A673 (cell line): ENCODE results near the gene BTRC. TPM values are rescaled to one million over a fixed set of nuclear protein-coding genes. Genes with fewer than 3 reads are reported as not detected.

Experiments
- BruUV-seq: library from RNA; stranded (reverse); fragments of 400-500 nt; replicated peaks from 2 replicates; lab custom pipeline; 2021; lab: Mats Ljungman, UMichigan
- CTCF ChIA-PET: fragments of 300-600 bp; sonication (Branson Sonifier 250); formaldehyde crosslinking; loops from one replicate; lab custom pipeline; 2022; ENCODE audit warnings: antibody characterized with exemption; lab: Charles Lee
- POLR2A ChIA-PET: fragments of 300-600 bp; sonication (Branson Sonifier 250); formaldehyde crosslinking; loops from one replicate; lab custom pipeline; 2022; ENCODE audit warnings: antibody characterized with exemption; ENCODE audit not compliant: low non-redundant PET; lab: Charles Lee
- DNase-seq: peaks from one replicate; pipeline ENCODE4 v3.0.0-alpha.2; 2015; ENCODE audit warnings: low spot score
- H3K27ac ChIP-seq: fragments of 200-600 bp; sonication (generic); 2 replicates; pipeline ENCODE4 v1.5.1; 2016; ENCODE audit warnings: mixed run types, low read depth, mild to moderate bottlenecking, mixed read lengths, antibody characterized with exemption, low read length; ENCODE audit not compliant: poor library complexity, severe bottlenecking
- H3K27me3 ChIP-seq: fragments of 200-600 bp; sonication (generic); replicated peaks from 2 replicates; pipeline ENCODE4 v1.6.1; 2017; ENCODE audit warnings: mixed run types, low read depth, mild to moderate bottlenecking, mixed read lengths, antibody characterized with exemption, low read length; ENCODE audit not compliant: insufficient read depth, poor library complexity
- H3K36me3 ChIP-seq: fragments of 200-600 bp; sonication (generic); 2 replicates; pipeline ENCODE4 v1.6.1; 2016; ENCODE audit warnings: mixed run types, mild to moderate bottlenecking, mixed read lengths, antibody characterized with exemption, low read length; ENCODE audit not compliant: insufficient read depth, poor library complexity, severe bottlenecking
- H3K4me1 ChIP-seq: fragments of 200-600 bp; sonication (generic); 2 replicates; pipeline ENCODE4 v1.6.1; 2017; ENCODE audit warnings: mixed run types, mild to moderate bottlenecking, mixed read lengths, antibody characterized with exemption, low read length; ENCODE audit not compliant: insufficient read depth, poor library complexity, severe bottlenecking
- H3K4me3 ChIP-seq: fragments of 200-600 bp; sonication (generic); 2 replicates; pipeline ENCODE4 v1.5.1; 2016; ENCODE audit warnings: low read depth, mixed run types, mild to moderate bottlenecking, mixed read lengths, low read length; ENCODE audit not compliant: poor library complexity, severe bottlenecking
- H3K9me3 ChIP-seq: fragments of 200-600 bp; sonication (generic); 2 replicates; pipeline ENCODE4 v1.6.1; 2016; ENCODE audit warnings: mixed run types, low read depth, mild to moderate bottlenecking, mixed read lengths, antibody characterized with exemption, low read length; ENCODE audit not compliant: poor library complexity, severe bottlenecking
- EZH2 ChIP-seq: fragments of 200-600 bp; sonication (generic); IDR thresholded peaks from 2 replicates; pipeline ENCODE4 v1.6.1; 2017; ENCODE audit warnings: borderline replicate concordance, low read depth, mild to moderate bottlenecking, mixed read lengths, antibody characterized with exemption, low read length; ENCODE audit not compliant: poor library complexity, severe bottlenecking
- intact Hi-C: fragments of 100-400 bp; cut with micrococcal nuclease; formaldehyde crosslinking; loops from one replicate; pipeline ENCODE4 v1.10.0; 2022; ENCODE audit not compliant: unreplicated experiment
- total RNA-seq: library from RNA; stranded (reverse); gene quantifications from 2 replicates; pipeline ENCODE4 v1.2.3, GENCODE V29; 2021
- TF ChIP-seq, protein P1 (sequence below): fragments of 300-800, 200-600 bp; sonication (generic); conservative IDR thresholded peaks from 2 replicates; pipeline ENCODE4 v1.5.1; 2017; ENCODE audit warnings: low read depth, mild to moderate bottlenecking, antibody characterized with exemption, low read length, moderate library complexity, mixed read lengths

The BTRC gene
- total RNA-seq, 1 experiment from 2014 or later: 22.6 TPM

DNA sequence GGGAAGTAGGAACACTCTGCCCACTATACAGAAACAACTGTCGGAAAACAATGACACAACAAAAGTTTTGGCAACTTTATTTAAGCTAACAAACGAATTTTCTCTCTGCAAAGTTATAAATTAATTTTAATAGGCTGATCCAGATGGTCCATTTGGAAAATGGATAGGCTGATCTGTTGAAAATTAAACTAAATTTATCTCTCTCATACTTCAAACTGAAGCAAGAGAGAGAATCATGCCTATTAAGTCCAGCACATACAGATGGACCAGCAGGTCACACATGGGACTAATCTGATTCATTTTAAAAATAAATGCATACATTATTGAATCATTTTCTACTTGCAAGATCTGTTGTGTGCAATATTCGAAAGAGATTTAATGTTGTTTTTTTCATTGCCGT, 110.1 kb downstream of the BTRC start:
- intact Hi-C loops: no loop called here
- no peaks in the 10 kb centered on the region for H3K9me3 ChIP-seq

GRCh38 chr10:101464599-101464998, 110.6 kb downstream of the BTRC start:
- DNase-seq: no peak
- Histone ChIP-seq H3K4me1 (no peaks in the 10 kb centered on the region), H3K27ac (no peak overlapping the region), H3K36me3 (no peaks in the 10 kb centered on the region), H3K9me3 (no peaks in the 10 kb centered on the region), H3K4me3 (no peak overlapping the region), H3K27me3 (no peaks in the 10 kb centered on the region)
- intact Hi-C loops: no loop called here
- POLR2A ChIA-PET: no interaction called here
- CTCF ChIA-PET: no interaction called here
- BruUV-seq: no TSS peak
- TF ChIP-seq, protein P1, sequence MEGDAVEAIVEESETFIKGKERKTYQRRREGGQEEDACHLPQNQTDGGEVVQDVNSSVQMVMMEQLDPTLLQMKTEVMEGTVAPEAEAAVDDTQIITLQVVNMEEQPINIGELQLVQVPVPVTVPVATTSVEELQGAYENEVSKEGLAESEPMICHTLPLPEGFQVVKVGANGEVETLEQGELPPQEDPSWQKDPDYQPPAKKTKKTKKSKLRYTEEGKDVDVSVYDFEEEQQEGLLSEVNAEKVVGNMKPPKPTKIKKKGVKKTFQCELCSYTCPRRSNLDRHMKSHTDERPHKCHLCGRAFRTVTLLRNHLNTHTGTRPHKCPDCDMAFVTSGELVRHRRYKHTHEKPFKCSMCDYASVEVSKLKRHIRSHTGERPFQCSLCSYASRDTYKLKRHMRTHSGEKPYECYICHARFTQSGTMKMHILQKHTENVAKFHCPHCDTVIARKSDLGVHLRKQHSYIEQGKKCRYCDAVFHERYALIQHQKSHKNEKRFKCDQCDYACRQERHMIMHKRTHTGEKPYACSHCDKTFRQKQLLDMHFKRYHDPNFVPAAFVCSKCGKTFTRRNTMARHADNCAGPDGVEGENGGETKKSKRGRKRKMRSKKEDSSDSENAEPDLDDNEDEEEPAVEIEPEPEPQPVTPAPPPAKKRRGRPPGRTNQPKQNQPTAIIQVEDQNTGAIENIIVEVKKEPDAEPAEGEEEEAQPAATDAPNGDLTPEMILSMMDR: no peak

More for the DNA sequence above, 110.1 kb downstream of the BTRC start:
- ChIA-PET CTCF (no interaction called here), POLR2A (no interaction called here)
- Histone ChIP-seq H3K36me3 (no peaks in the 10 kb centered on the region), H3K4me1 (no peaks in the 10 kb centered on the region), H3K4me3 (no peak overlapping the region), H3K27me3 (no peaks in the 10 kb centered on the region), H3K27ac (no peak overlapping the region)
- no TSS peak for BruUV-seq
- no peak for DNase-seq
- TF ChIP-seq, protein P1: no peak
- no peak for TF ChIP-seq EZH2

- no peaks in the 10 kb centered on the region for H3K9me3 ChIP-seq
- no TSS peak for BruUV-seq
- DNase-seq: peak; percentile 32
- CTCF ChIA-PET: interaction anchor here (0.6 to 1.2 kb wide), 11 partner anchors 17 to 315 kb away, joined by 3 to 8 read pairs (median 3); no protein-coding TSS in a partner anchor
- intact Hi-C loops: no loop called here
- H3K4me1 ChIP-seq: no peaks in the 10 kb centered on the region
- no peak overlapping the region for H3K27ac ChIP-seq
- H3K36me3 ChIP-seq: no peaks in the 10 kb centered on the region
- TF ChIP-seq EZH2: no peak
- TF ChIP-seq, protein P1: no peak
- H3K4me3 ChIP-seq: no peak overlapping the region
- H3K27me3 ChIP-seq: no peaks in the 10 kb centered on the region
- POLR2A ChIA-PET: no interaction called here
These were observed 112.3 kb downstream of the BTRC start for GRCh38 chr10:101466016-101466912.
